ENCODE measurements around the gene HMX3. TPM values are rescaled to one million over a fixed set of nuclear protein-coding genes. Genes with fewer than 3 reads are reported as not detected.
"Not testable (repeated sequence)": the region's sequence is repeated elsewhere in the genome, so short reads cannot be mapped to it uniquely, and the experiment has no call there.

HMX3 gene
- total and polyA plus RNA-seq, 4 donors: 0.20 to 0.59 (median 0.27) TPM; not detected in 1

DNA sequence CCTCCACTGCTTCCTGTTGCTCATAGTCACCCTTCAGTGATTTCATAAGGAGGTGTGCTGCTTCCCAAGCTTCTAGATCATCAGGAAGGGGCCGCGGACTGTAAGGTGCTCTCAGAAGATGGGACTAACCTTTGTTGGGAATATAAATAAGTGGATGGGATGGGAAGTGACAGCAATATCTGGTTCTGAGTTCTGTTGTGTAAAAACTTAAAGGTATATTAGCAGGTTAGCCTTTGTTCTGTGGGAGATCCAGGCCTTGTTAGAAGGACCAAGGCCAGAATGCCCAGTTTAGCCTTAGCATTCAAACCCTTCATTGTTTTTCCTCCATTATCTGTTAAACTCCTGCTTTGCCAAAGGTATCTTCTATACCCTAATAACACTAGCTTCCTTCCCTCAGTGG is 30.8 kb downstream of the HMX3 start:
- Histone ChIP-seq H3K36me3 (ENCODE audit: control insufficient read depth, insufficient read depth, low read length) (no peaks in the 10 kb centered on the region), H3K4me3 (ENCODE audit: low read depth, low read length) (no peak overlapping the region), H3K27ac (ENCODE audit: low read depth, low read length) (no peak overlapping the region), H3K4me1 (ENCODE audit: control insufficient read depth, insufficient read depth, low read length) (no peaks in the 10 kb centered on the region), H3K27me3 (ENCODE audit: control insufficient read depth, insufficient read depth, low read length) (no peaks in the 10 kb centered on the region), H3K9me3 (ENCODE audit: control insufficient read depth, insufficient read depth, low read length) (no peaks in the 10 kb centered on the region)
- WGBS (ENCODE audit: insufficient coverage): 100% methylated on average over 2 of the region's 2 CpGs
- DNase-seq (ENCODE audit: low read depth in 4 of 6, low spot score in 6 of 6): no peak

- DNase-seq (ENCODE audit: low read depth in 4 of 6, low spot score in 6 of 6): no peak
- peaks cover 4% of the 10 kb centered on the region for H3K36me3 ChIP-seq (ENCODE audit: control insufficient read depth, insufficient read depth, low read length)
- no peaks in the 10 kb centered on the region for H3K27me3 ChIP-seq (ENCODE audit: control insufficient read depth, insufficient read depth, low read length)
- no peak overlapping the region for H3K27ac ChIP-seq (ENCODE audit: low read depth, low read length)
- H3K4me3 ChIP-seq (ENCODE audit: low read depth, low read length): no peak overlapping the region
- H3K9me3 ChIP-seq (ENCODE audit: control insufficient read depth, insufficient read depth, low read length): no peaks in the 10 kb centered on the region
- 100% methylated on average over 4 of the region's 4 CpGs for WGBS (ENCODE audit: insufficient coverage)
- H3K4me1 ChIP-seq (ENCODE audit: control insufficient read depth, insufficient read depth, low read length): no peaks in the 10 kb centered on the region
Measured at GRCh38 chr10:123170961-123171360, 35.2 kb downstream of the HMX3 start.

DNA sequence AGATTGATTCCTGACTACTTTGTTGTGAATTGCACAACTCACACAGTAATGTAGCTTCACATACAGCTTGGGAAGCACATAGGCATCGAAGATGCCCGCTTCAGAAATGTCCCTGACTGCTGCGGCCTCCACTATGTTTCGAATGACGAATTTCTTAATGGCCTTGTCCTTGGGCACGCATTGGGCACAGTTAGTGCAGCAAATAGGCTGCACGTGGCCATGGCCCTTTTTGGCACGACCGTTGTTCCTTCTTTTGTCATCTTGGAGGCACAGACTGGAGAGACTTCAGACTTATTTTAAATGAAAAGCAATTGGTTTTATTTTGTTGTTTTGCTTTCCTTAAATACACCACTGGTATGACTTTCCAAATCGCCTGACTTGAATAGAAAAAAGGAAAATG is 35.8 kb downstream of the HMX3 start:
- not testable (repeated sequence) for H3K27me3 ChIP-seq (ENCODE audit: control insufficient read depth, insufficient read depth, low read length); DNase-seq (ENCODE audit: low read depth in 4 of 6, low spot score in 6 of 6); H3K4me1 ChIP-seq (ENCODE audit: control insufficient read depth, insufficient read depth, low read length); H3K27ac ChIP-seq (ENCODE audit: low read depth, low read length); H3K9me3 ChIP-seq (ENCODE audit: control insufficient read depth, insufficient read depth, low read length); H3K36me3 ChIP-seq (ENCODE audit: control insufficient read depth, insufficient read depth, low read length); H3K4me3 ChIP-seq (ENCODE audit: low read depth, low read length)
- WGBS (ENCODE audit: insufficient coverage): 92% methylated on average over 9 of the region's 10 CpGs

DNA sequence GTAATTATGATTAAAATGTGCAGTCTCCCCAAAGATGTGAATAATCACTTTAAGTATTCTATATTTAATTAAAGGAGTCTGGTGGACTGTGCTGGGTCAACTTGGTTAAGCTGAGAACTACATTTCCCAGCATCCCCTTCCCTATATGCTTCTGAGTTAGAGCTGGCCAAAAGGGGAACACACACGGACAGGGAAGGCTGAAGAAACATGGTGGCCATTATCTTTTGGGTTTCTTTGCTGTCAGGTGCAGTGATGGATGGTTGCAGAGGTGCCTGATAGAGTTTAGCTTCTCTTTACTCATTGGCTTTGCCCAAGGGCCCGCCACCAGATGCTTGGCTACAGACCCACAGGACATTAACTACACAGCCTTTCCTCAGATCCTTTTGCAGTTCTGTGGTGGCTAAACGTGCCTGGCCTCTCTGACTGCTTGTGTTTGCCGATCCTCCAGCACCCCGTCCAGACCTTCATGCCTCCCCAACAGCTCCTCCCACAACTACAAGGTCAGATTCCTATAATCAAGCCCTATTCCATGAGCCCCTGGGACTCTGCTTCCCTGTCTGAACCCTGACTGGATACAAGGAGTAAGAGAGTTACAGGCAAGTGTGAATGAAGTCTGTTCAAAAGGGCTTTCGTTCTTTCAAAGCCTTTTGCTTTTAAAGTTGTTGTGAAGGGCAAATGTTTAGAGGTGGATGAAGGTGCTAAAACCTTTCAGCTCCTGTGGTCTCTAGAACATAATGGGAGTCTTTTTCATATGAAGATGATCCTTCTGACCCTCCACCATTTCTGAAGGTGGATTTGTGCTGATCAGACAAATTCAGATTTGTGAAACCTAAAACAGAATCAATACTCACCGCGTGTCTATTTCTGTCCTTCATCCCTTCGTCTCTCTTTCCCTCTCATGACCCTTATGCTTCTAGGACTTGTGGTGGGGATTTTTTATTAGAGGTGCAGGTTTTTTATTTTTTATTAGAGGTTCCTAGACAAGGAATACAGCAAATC is 39.9 kb downstream of the HMX3 start:
- 59% methylated on average over 5 of the region's 9 CpGs for WGBS (ENCODE audit: insufficient coverage)
- H3K36me3 ChIP-seq (ENCODE audit: control insufficient read depth, insufficient read depth, low read length): peaks cover 4% of the 10 kb centered on the region
- no peak overlapping the region for H3K4me3 ChIP-seq (ENCODE audit: low read depth, low read length)
- no peaks in the 10 kb centered on the region for H3K9me3 ChIP-seq (ENCODE audit: control insufficient read depth, insufficient read depth, low read length)
- no peaks in the 10 kb centered on the region for H3K4me1 ChIP-seq (ENCODE audit: control insufficient read depth, insufficient read depth, low read length)
- no peak overlapping the region for H3K27ac ChIP-seq (ENCODE audit: low read depth, low read length)
- no peak for DNase-seq (ENCODE audit: low read depth in 4 of 6, low spot score in 6 of 6)
- H3K27me3 ChIP-seq (ENCODE audit: control insufficient read depth, insufficient read depth, low read length): no peaks in the 10 kb centered on the region

DNA sequence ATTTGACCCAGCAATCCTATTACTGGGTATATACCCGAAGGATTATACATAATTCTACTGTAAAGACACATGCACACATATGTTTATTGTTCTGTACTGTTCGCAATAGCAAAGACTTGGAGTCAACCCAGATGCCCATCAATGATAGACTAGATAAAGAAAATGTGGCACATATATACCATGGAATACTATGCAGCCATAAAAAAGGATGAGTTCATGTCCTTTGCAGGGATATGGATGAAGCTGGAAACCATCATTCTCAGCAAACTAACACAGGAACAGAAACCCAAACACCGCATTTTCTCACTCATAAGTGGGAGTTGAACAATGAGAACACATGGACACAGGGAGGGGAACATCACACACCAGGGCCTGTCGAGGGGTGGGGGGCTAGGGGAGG is 42.6 kb downstream of the HMX3 start:
- not testable (repeated sequence) for DNase-seq (ENCODE audit: low read depth in 4 of 6, low spot score in 6 of 6); H3K27me3 ChIP-seq (ENCODE audit: control insufficient read depth, insufficient read depth, low read length); H3K27ac ChIP-seq (ENCODE audit: low read depth, low read length); H3K36me3 ChIP-seq (ENCODE audit: control insufficient read depth, insufficient read depth, low read length); H3K9me3 ChIP-seq (ENCODE audit: control insufficient read depth, insufficient read depth, low read length); H3K4me3 ChIP-seq (ENCODE audit: low read depth, low read length); H3K4me1 ChIP-seq (ENCODE audit: control insufficient read depth, insufficient read depth, low read length)
- WGBS (ENCODE audit: insufficient coverage): no CpG with 5 or more reads among the region's 4 CpGs

DNA sequence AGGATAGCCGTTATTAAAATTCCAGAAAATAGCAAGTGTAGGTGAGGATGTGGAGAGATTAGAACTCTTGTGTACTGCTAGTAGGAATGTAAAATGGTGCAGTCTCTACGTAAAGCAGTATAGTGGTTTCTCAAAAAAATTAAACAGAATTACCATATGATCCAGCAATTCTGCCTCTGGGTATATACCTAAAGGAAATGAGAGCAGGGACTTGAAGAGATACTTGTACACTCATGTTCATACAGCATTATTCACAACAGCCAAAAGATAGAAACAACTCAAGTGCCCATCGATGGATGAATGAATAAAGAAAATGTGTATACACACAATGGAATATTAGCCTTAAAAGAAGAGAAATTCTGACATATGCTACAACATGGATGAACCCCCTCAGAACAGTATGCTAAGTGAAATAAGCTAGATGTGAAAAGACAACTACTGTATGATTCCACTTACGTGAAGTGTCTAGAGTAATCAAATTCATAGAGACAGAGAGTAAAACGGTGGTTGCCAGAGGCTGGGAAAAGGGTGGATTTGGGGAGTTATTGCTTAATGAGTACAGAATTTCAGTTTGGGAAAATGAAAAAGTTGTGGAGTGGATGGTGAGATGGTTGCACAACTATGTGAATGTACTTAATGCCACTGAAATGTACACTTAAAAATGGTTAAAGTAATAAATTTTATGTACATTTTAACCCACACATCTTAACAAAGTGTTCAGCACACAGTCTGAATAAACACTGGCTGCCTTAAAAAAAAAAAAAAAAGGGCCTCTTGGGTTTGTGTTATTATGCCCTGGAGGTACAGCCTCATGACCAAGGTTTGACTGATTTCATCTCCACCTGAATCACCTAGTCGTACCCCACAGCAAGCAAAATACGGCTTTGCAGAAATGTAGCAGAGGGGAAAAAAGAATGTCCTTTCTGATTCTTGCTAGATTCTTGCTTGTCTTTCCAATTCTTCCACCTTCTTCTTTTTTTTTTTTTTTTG is 44.6 kb downstream of the HMX3 start:
- H3K4me3 ChIP-seq (ENCODE audit: low read depth, low read length): no peak overlapping the region
- H3K9me3 ChIP-seq (ENCODE audit: control insufficient read depth, insufficient read depth, low read length): peaks cover 6% of the 10 kb centered on the region
- no peak for DNase-seq (ENCODE audit: low read depth in 4 of 6, low spot score in 6 of 6)
- 95% methylated on average over 2 of the region's 7 CpGs for WGBS (ENCODE audit: insufficient coverage)
- H3K4me1 ChIP-seq (ENCODE audit: control insufficient read depth, insufficient read depth, low read length): no peaks in the 10 kb centered on the region
- H3K36me3 ChIP-seq (ENCODE audit: control insufficient read depth, insufficient read depth, low read length): peaks cover 4% of the 10 kb centered on the region
- no peak overlapping the region for H3K27ac ChIP-seq (ENCODE audit: low read depth, low read length)
- H3K27me3 ChIP-seq (ENCODE audit: control insufficient read depth, insufficient read depth, low read length): no peaks in the 10 kb centered on the region

DNA sequence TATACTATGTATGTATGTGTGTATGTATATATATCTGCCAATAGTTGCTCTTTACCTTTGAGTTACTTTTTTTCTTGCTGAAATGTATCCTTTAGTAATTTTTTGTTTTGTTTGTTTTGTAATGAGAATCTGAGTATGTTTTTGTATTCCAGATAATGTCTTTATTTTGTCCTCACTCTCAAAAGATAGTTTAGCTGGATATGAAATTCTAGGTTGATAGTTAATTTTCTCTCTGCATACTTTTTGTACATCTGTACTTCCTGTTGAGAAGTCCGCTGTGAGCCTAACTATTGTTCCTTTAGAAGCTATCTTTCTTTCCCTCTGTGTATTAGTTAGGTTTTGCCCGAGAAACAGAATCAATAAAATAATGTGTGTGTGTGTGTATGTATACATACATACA is 48.0 kb downstream of the HMX3 start:
- H3K4me1 ChIP-seq (ENCODE audit: control insufficient read depth, insufficient read depth, low read length): no peaks in the 10 kb centered on the region
- H3K27me3 ChIP-seq (ENCODE audit: control insufficient read depth, insufficient read depth, low read length): no peaks in the 10 kb centered on the region
- peaks cover 6% of the 10 kb centered on the region for H3K9me3 ChIP-seq (ENCODE audit: control insufficient read depth, insufficient read depth, low read length)
- H3K36me3 ChIP-seq (ENCODE audit: control insufficient read depth, insufficient read depth, low read length): no peaks in the 10 kb centered on the region
- DNase-seq (ENCODE audit: low read depth in 4 of 6, low spot score in 6 of 6): no peak
- WGBS (ENCODE audit: insufficient coverage): no CpG with 5 or more reads among the region's 2 CpGs
- H3K27ac ChIP-seq (ENCODE audit: low read depth, low read length): no peak overlapping the region
- H3K4me3 ChIP-seq (ENCODE audit: low read depth, low read length): no peak overlapping the region

GRCh38 chr10:123187781-123188180 is 52.0 kb downstream of the HMX3 start:
- Histone ChIP-seq H3K27ac (ENCODE audit: low read depth, low read length) (no peak overlapping the region), H3K4me3 (ENCODE audit: low read depth, low read length) (no peak overlapping the region), H3K4me1 (ENCODE audit: control insufficient read depth, insufficient read depth, low read length) (no peaks in the 10 kb centered on the region), H3K9me3 (ENCODE audit: control insufficient read depth, insufficient read depth, low read length) (peaks cover 6% of the 10 kb centered on the region), H3K27me3 (ENCODE audit: control insufficient read depth, insufficient read depth, low read length) (no peaks in the 10 kb centered on the region), H3K36me3 (ENCODE audit: control insufficient read depth, insufficient read depth, low read length) (no peaks in the 10 kb centered on the region)
- WGBS (ENCODE audit: insufficient coverage): no CpG with 5 or more reads among the region's 5 CpGs
- DNase-seq (ENCODE audit: low read depth in 4 of 6, low spot score in 6 of 6): peak in 3 of 6 donors; percentile 6 to 91 (median 9)
